CD8-positive, alpha-beta memory T cell (primary cell): ENCODE measurements around the gene MINK1. TPM values are rescaled to one million over a fixed set of nuclear protein-coding genes. Genes with fewer than 3 reads are reported as not detected.
"Not testable (repeated sequence)": the region's sequence is repeated elsewhere in the genome, so short reads cannot be mapped to it uniquely, and the experiment has no call there.

Experiments used
- CTCF ChIA-PET: fragments of 350-600 bp; sonication (Branson Sonifier 250); formaldehyde crosslinking; loops from one replicate; lab custom pipeline; 2021; ENCODE audit warnings: antibody characterized with exemption; lab: Charles Lee
- POLR2A ChIA-PET: fragments of 350-600 bp; sonication (Branson Sonifier 250); formaldehyde crosslinking; loops from one replicate; lab custom pipeline; 2021; ENCODE audit warnings: antibody characterized with exemption; lab: Charles Lee
- DNase-seq, 5 donors: peaks; one replicate each; pipeline versions ENCODE4 v3.0.0 to v3.0.0-alpha.2; 2020 to 2022; ENCODE audit warnings: mixed read lengths in 1 of 5
- H3K27ac ChIP-seq: one replicate; pipeline ENCODE4 v1.7.0; 2013; ENCODE audit warnings: low read depth, mild to moderate bottlenecking, low read length, moderate library complexity
- H3K27me3 ChIP-seq: 2 replicates; pipeline ENCODE4 v1.7.0; 2013; ENCODE audit warnings: low read length, mild to moderate bottlenecking; ENCODE audit not compliant: insufficient read depth, poor library complexity, severe bottlenecking
- H3K36me3 ChIP-seq: 2 replicates; pipeline ENCODE4 v1.7.0; 2013; ENCODE audit warnings: mild to moderate bottlenecking, low read length, moderate library complexity; ENCODE audit not compliant: insufficient read depth
- H3K4me1 ChIP-seq: 2 replicates; pipeline ENCODE4 v1.7.0; 2013; ENCODE audit warnings: mild to moderate bottlenecking, low read length, moderate library complexity; ENCODE audit not compliant: insufficient read depth
- H3K4me3 ChIP-seq: 2 replicates; pipeline ENCODE4 v1.7.0; 2013; ENCODE audit warnings: mild to moderate bottlenecking, low read length
- H3K9me3 ChIP-seq: 2 replicates; pipeline ENCODE4 v1.7.0; 2013; ENCODE audit warnings: mild to moderate bottlenecking, low read length
- H3K27ac Mint-ChIP-seq, 8 donors: one replicate each; pipeline ENCODE4 v1.8.0; 2020 to 2021; ENCODE audit warnings: mixed read lengths in 8 of 8, mild to moderate bottlenecking in 6 of 8, inconsistent platforms in 3 of 8, moderate library complexity in 3 of 8
- H3K27me3 Mint-ChIP-seq, 2 donors: one replicate each; pipeline ENCODE4 v1.8.0; 2020 to 2021; ENCODE audit warnings: mixed read lengths in 2 of 2, mild to moderate bottlenecking in 1 of 2, moderate library complexity in 1 of 2
- H3K36me3 Mint-ChIP-seq, 3 donors: one replicate each; pipeline ENCODE4 v1.8.0; 2020 to 2021; ENCODE audit warnings: mixed read lengths in 3 of 3, inconsistent platforms in 1 of 3, mild to moderate bottlenecking in 1 of 3
- H3K4me1 Mint-ChIP-seq, 3 donors: one replicate each; pipeline ENCODE4 v1.8.0; 2020 to 2021; ENCODE audit warnings: mixed read lengths in 3 of 3, inconsistent platforms in 1 of 3, mild to moderate bottlenecking in 1 of 3
- H3K4me3 Mint-ChIP-seq, 7 donors: one replicate each; pipeline ENCODE4 v1.8.0; 2020 to 2021; ENCODE audit warnings: mixed read lengths in 7 of 7, mild to moderate bottlenecking in 6 of 7, moderate library complexity in 4 of 7, inconsistent platforms in 2 of 7
- H3K9me3 Mint-ChIP-seq, 5 donors: one replicate each; pipeline ENCODE4 v1.8.0; 2020 to 2022; ENCODE audit warnings: mixed read lengths in 5 of 5, mild to moderate bottlenecking in 3 of 5, moderate library complexity in 2 of 5, inconsistent platforms in 1 of 5
- polyA plus RNA-seq: library from polyadenylated mRNA; unstranded; fragments of 300-500 nt; fragmentation: Illumina TruSeq; gene quantifications from one replicate; pipeline ENCODE4 v1.2.3, GENCODE V29; 2021
- total RNA-seq, 2 experiments: library from RNA; stranded (reverse); gene quantifications; one replicate each; pipeline ENCODE4 v1.2.3, GENCODE V29; 2021

The MINK1 gene
- total and polyA plus RNA-seq, 3 experiments from 2014 or later: 30.5 to 58.6 (median 58.6) TPM

- ChIA-PET POLR2A (interaction anchor here (0.5 to 0.6 kb wide), 2 partner anchors 12 to 72 kb away, joined by 3 read pairs; partner anchors contain the start of genes RNF167 and SLC25A11), CTCF (interaction anchor here (0.9 to 1.1 kb wide), 3 partner anchors 14 to 77 kb away, joined by 3 read pairs; no protein-coding TSS in a partner anchor)
- not testable (repeated sequence) for H3K4me3 ChIP-seq, H3K27ac ChIP-seq, H3K4me3 Mint-ChIP-seq, H3K9me3 ChIP-seq, H3K27ac Mint-ChIP-seq, H3K27me3 ChIP-seq, H3K36me3 ChIP-seq, DNase-seq, H3K4me1 ChIP-seq, H3K9me3 Mint-ChIP-seq, H3K27me3 Mint-ChIP-seq
- Mint-ChIP-seq H3K4me1 (peaks cover 5 to 23% (median 14%) of the 10 kb centered on the region in 3 donors), H3K36me3 (peaks cover 0 to 24% (median 2%) of the 10 kb centered on the region in 3 donors)
Observed at GRCh38 chr17:4867535-4867934, 34.4 kb downstream of the MINK1 start.

GRCh38 chr17:4869058-4869998 is 36.2 kb downstream of the MINK1 start:
- H3K4me3 ChIP-seq, H3K27ac ChIP-seq, H3K27me3 ChIP-seq, H3K9me3 ChIP-seq, POLR2A ChIA-PET, H3K27me3 Mint-ChIP-seq, H3K4me3 Mint-ChIP-seq, H3K9me3 Mint-ChIP-seq, H3K4me1 ChIP-seq, H3K36me3 ChIP-seq, H3K27ac Mint-ChIP-seq, DNase-seq: not testable (repeated sequence)
- CTCF ChIA-PET: interaction anchor here (2.6 kb wide), 1 partner anchor 79 kb away, joined by 8 read pairs; no protein-coding TSS in a partner anchor
- Mint-ChIP-seq H3K4me1 (peaks cover 10 to 23% (median 20%) of the 10 kb centered on the region in 3 donors), H3K36me3 (peaks cover 0 to 32% (median 9%) of the 10 kb centered on the region in 3 donors)

DNA sequence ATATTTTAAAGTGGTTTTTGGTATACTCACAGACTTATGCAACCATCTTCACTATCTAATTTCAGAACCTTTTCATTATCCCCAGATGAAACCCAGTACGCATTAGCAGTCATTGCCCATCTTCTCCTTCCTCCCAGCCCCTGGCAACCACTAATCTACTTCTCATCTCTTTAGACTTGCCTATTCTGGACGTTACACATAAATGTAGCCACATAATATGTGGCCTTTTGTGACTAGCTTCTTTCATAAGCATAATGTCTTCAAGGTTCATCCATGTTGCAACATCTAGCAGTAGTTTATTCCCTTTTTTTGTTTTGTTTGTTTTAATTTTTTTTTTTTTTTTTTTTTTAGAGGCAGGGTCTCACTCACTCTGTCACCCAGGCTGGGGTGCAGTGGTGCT is 37.7 kb downstream of the MINK1 start:
- Mint-ChIP-seq H3K36me3 (peaks cover 0 to 37% (median 10%) of the 10 kb centered on the region in 3 donors), H3K4me3 (no peak overlapping the region), H3K9me3 (no peaks in the 10 kb centered on the region), H3K27ac (no peak overlapping the region), H3K27me3 (no peaks in the 10 kb centered on the region), H3K4me1 (peaks cover 8 to 22% (median 21%) of the 10 kb centered on the region in 3 donors)
- Histone ChIP-seq H3K4me1 (no peaks in the 10 kb centered on the region), H3K9me3 (no peaks in the 10 kb centered on the region), H3K27ac (no peak overlapping the region), H3K4me3 (no peak overlapping the region), H3K27me3 (no peaks in the 10 kb centered on the region), H3K36me3 (no peaks in the 10 kb centered on the region)
- DNase-seq: no peak
- CTCF ChIA-PET: interaction anchor here (0.7 to 2.6 kb wide), 3 partner anchors 45 to 161 kb away, joined by 3 to 8 read pairs (median 3); partner anchors contain the start of gene ARRB2
- POLR2A ChIA-PET: no interaction called here

DNA sequence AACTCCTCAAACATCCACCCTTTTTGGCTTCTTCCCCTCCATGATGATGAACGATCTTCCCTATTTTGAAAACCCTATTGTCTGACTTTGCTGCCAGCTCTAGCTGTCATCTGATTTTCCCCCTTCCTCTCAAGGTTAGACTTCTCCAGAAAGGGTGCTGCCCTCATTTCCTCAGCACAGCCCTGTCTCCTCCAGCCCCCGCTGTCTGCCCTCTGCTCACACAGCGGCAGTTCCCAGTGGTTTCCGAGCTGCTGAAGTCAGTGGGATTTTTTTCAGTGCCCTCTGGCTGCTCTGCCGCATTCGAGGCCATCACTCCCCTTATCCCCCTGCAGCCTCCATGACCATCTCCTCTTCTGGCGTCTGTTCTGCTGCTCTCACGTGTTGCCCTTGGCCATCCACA is 39.6 kb downstream of the MINK1 start:
- H3K27me3 Mint-ChIP-seq: no peaks in the 10 kb centered on the region
- Histone ChIP-seq H3K27ac (no peak overlapping the region), H3K36me3 (no peaks in the 10 kb centered on the region), H3K4me1 (no peaks in the 10 kb centered on the region), H3K9me3 (no peaks in the 10 kb centered on the region), H3K4me3 (no peak overlapping the region), H3K27me3 (no peaks in the 10 kb centered on the region)
- CTCF ChIA-PET: no interaction called here
- H3K4me1 Mint-ChIP-seq: peaks cover 8 to 22% (median 20%) of the 10 kb centered on the region in 3 donors
- POLR2A ChIA-PET: no interaction called here
- no peaks in the 10 kb centered on the region for H3K9me3 Mint-ChIP-seq
- no peak for DNase-seq
- peak overlapping the region in 1 of 8 donors; percentile 75 for H3K27ac Mint-ChIP-seq
- peaks cover 0 to 44% (median 10%) of the 10 kb centered on the region in 3 donors for H3K36me3 Mint-ChIP-seq
- no peak overlapping the region for H3K4me3 Mint-ChIP-seq

- CTCF ChIA-PET: interaction anchor here (0.9 to 1.0 kb wide), 2 partner anchors 26 to 92 kb away, joined by 3 read pairs; partner anchors contain the start of gene CHRNE
- H3K27me3 Mint-ChIP-seq: no peaks in the 10 kb centered on the region
- H3K4me1 ChIP-seq: no peaks in the 10 kb centered on the region
Observed at GRCh38 chr17:4877089-4877488, 43.9 kb downstream of the MINK1 start.

GRCh38 chr17:4879601-4880000 is 46.5 kb downstream of the MINK1 start:
- H3K36me3 Mint-ChIP-seq: peaks cover 0 to 69% (median 8%) of the 10 kb centered on the region in 3 donors
- no peak overlapping the region for H3K4me3 Mint-ChIP-seq
- Histone ChIP-seq H3K4me3 (no peak overlapping the region), H3K27ac (no peak overlapping the region), H3K4me1 (no peaks in the 10 kb centered on the region), H3K36me3 (peaks cover 10% of the 10 kb centered on the region), H3K9me3 (no peaks in the 10 kb centered on the region), H3K27me3 (no peaks in the 10 kb centered on the region)
- ChIA-PET POLR2A (interaction anchor here (0.5 kb wide), 1 partner anchor 169 kb away, joined by 9 read pairs; the partner anchor contains the start of gene ARRB2), CTCF (no interaction called here)
- H3K4me1 Mint-ChIP-seq: peaks cover 0 to 6% (median 2%) of the 10 kb centered on the region in 3 donors
- peak overlapping the region in 1 of 8 donors; percentile 38 for H3K27ac Mint-ChIP-seq
- no peak for DNase-seq
- no peaks in the 10 kb centered on the region for H3K9me3 Mint-ChIP-seq
- H3K27me3 Mint-ChIP-seq: no peaks in the 10 kb centered on the region

More at GRCh38 chr17:4877089-4877488, 43.9 kb downstream of the MINK1 start:
- no peak overlapping the region for H3K27ac ChIP-seq
- no peak overlapping the region for H3K4me3 Mint-ChIP-seq
- H3K36me3 ChIP-seq: peaks cover 6% of the 10 kb centered on the region
- no peak overlapping the region for H3K4me3 ChIP-seq
- DNase-seq: no peak
- no peaks in the 10 kb centered on the region for H3K9me3 ChIP-seq
- H3K4me1 Mint-ChIP-seq: peaks cover 5 to 14% (median 12%) of the 10 kb centered on the region in 3 donors
- H3K9me3 Mint-ChIP-seq: no peaks in the 10 kb centered on the region
- H3K27ac Mint-ChIP-seq: peak overlapping the region in 2 of 8 donors; percentile 46 to 65
- no peaks in the 10 kb centered on the region for H3K27me3 ChIP-seq
- POLR2A ChIA-PET: no interaction called here
- H3K36me3 Mint-ChIP-seq: peaks cover 0 to 65% (median 16%) of the 10 kb centered on the region in 3 donors

- no peak for DNase-seq
- POLR2A ChIA-PET: interaction anchor here (1.0 to 1.2 kb wide), 2 partner anchors 91 to 92 kb away, joined by 4 read pairs; partner anchors contain the start of gene GLTPD2
- Mint-ChIP-seq H3K27me3 (no peaks in the 10 kb centered on the region), H3K36me3 (peaks cover 0 to 73% (median 8%) of the 10 kb centered on the region in 3 donors), H3K9me3 (no peaks in the 10 kb centered on the region), H3K4me3 (peak overlapping the region in 1 of 7 donors; percentile 18), H3K27ac (peak overlapping the region in 1 of 8 donors; percentile 8), H3K4me1 (peaks cover 0 to 2% (median 0%) of the 10 kb centered on the region in 3 donors)
- no peaks in the 10 kb centered on the region for H3K4me1 ChIP-seq
- H3K27me3 ChIP-seq: no peaks in the 10 kb centered on the region
- H3K4me3 ChIP-seq: no peak overlapping the region
- H3K36me3 ChIP-seq: peaks cover 23% of the 10 kb centered on the region
- H3K27ac ChIP-seq: no peak overlapping the region
- CTCF ChIA-PET: interaction anchor here (0.9 to 2.6 kb wide), 7 partner anchors 13 to 313 kb away, joined by 3 to 17 read pairs (median 3); partner anchors contain the start of genes ARRB2 and MED11
- H3K9me3 ChIP-seq: no peaks in the 10 kb centered on the region
Observed at GRCh38 chr17:4880857-4881256, 47.7 kb downstream of the MINK1 start.
